Fibroblast of villous mesenchyme (primary cell): Measurements from ENCODE around the gene GAS2. TPM values are rescaled to one million over a fixed set of nuclear protein-coding genes. Genes with fewer than 3 reads are reported as not detected.

Experiments used
- DNase-seq: peaks from one replicate; pipeline ENCODE4 v3.0.0-alpha.2; 2010; ENCODE audit warnings: low read depth
- H3K4me3 ChIP-seq: 2 replicates; pipeline ENCODE4 v1.5.1; 2011; ENCODE audit warnings: low read depth, mild to moderate bottlenecking, low read length
- small RNA-seq: library from RNA; depleted of rRNA; stranded (forward); fragments of <200 nt; gene quantifications from one replicate; pipeline ENCODE3, GENCODE V24; 2012
- total RNA-seq: library from RNA; depleted of rRNA; stranded (reverse); fragments of >200 nt; gene quantifications from 2 replicates; pipeline ENCODE4 v1.2.3, GENCODE V29; 2012
- TF ChIP-seq, protein P1 (sequence below): IDR thresholded peaks from 2 replicates; pipeline ENCODE4 v1.5.1; 2012; ENCODE audit warnings: low read depth, mild to moderate bottlenecking, low read length; ENCODE audit not compliant: insufficient read depth

Gene GAS2
- total RNA-seq, 1 donor: 1.7 TPM

DNA sequence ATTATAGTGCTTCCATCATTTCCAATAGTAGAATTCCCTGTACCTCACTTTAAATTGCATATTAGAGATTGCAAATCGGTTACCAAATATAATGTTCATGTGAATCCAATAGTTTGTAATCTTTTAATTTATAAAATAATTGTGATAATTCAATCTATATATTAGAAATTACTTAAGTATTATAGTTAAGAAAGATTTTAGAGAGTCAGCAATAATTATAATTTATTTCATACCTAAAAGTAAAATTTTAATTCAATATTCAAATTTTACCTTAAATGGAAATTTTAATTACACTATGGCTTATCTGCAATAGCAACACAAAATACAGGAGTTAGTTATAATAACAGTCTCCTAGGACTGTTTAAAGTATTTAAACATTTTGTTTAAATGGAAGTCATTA lies 180.3 kb downstream of the GAS2 start:
- no peak overlapping the region for H3K4me3 ChIP-seq
- DNase-seq: no peak
- TF ChIP-seq, protein P1, sequence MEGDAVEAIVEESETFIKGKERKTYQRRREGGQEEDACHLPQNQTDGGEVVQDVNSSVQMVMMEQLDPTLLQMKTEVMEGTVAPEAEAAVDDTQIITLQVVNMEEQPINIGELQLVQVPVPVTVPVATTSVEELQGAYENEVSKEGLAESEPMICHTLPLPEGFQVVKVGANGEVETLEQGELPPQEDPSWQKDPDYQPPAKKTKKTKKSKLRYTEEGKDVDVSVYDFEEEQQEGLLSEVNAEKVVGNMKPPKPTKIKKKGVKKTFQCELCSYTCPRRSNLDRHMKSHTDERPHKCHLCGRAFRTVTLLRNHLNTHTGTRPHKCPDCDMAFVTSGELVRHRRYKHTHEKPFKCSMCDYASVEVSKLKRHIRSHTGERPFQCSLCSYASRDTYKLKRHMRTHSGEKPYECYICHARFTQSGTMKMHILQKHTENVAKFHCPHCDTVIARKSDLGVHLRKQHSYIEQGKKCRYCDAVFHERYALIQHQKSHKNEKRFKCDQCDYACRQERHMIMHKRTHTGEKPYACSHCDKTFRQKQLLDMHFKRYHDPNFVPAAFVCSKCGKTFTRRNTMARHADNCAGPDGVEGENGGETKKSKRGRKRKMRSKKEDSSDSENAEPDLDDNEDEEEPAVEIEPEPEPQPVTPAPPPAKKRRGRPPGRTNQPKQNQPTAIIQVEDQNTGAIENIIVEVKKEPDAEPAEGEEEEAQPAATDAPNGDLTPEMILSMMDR: no peak

DNA sequence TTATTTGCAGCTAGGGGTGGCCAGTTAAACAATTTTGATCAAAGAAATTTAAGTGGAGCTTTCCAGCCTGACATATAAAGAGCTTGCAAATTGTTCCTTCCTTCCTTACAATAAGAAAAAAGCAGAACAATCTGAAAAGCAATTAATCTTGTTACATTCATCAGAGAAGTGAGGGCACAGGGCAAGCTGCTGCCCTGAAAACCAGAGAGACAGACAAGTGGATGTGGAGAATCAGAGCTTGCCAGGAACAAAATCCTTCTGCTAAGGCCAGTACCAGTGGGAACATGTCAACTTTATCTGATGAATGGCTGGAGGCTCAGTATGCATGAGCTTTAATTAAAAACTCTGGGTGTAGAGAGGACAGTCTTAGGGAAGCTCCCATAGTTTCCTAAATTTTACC lies 185.1 kb downstream of the GAS2 start:
- TF ChIP-seq, protein P1: no peak
- DNase-seq: no peak
- H3K4me3 ChIP-seq: no peak overlapping the region

DNA sequence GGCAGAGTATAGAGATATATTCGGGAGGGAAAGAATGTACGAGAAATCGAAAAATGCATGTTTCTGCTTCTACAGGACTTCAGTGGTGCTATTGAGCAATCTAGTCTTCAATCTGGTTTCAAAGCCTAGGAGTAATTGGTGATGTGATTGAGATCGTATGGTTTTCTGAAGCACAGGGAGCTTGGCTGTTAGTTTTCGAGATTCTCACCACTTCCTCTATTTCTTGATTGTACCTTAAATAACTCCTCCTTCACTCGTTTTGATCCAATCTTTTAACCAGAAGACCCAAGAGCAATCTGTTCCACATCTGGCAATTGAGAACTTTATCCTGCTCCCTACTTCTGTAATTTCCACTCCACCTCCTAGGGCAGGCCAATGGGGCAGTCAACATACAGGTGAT lies 193.3 kb downstream of the GAS2 start:
- no peak for DNase-seq
- TF ChIP-seq, protein P1: no peak
- H3K4me3 ChIP-seq: no peak overlapping the region

DNA sequence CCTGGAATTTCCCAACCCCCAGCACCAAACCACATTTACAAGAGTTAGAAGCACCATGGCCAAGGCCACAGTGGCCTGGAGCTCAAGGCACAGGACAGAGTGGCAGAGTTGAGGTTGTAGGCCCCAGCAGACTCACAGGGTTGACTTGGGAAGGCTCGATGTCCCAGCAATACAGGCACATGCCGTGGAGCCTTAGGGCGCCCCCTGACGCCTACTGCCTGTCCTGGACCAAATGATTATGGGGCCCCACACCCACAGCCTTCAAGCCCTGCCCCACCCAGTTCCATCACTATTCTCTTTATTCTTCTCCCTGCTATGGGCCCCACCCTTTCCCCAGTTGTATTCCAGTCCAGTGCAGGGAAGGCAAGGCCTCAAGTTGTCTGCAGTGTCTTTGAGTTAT lies 193.8 kb downstream of the GAS2 start, which contains the start of gene CCDC179:
CCDC179 (minus strand) TSS at position 234 of the 400 bp plus-strand sequence; CDS start at position 181, 53 bp downstream.
- TF ChIP-seq, protein P1: no peak

More for the DNA sequence above, 193.8 kb downstream of the GAS2 start, which contains the start of gene CCDC179:
- H3K4me3 ChIP-seq: no peak within 1 kb of the TSS
- no peak for DNase-seq

Small RNA genes within 50 kb of the gene (small RNA-seq; reads per million reads assigned to genes)
- gene RNA5SP338: 1.5 reads per million, percentile 36 among the genes with 10 or more reads in this experiment

Other genes starting within 250 kb of the GAS2 start
- 8.7 and 11.2 TPM in 2 replicates for gene FANCF, start 40.8 kb upstream of the GAS2 start, total RNA-seq
- gene SVIP, start 163.2 kb downstream of the GAS2 start, total RNA-seq: 2.6 and 3.9 TPM in 2 replicates
- gene CCDC179, start 193.9 kb downstream of the GAS2 start, total RNA-seq: not detected in 2 replicates